HG03378 (cell line): ENCODE measurements around the gene ITGAE.
"Not testable (repeated sequence)": the region's sequence is repeated elsewhere in the genome, so short reads cannot be mapped to it uniquely, and the experiment has no call there.

ENCODE experiments used
- ATAC-seq: cut with Tn5 transposase; IDR thresholded peaks from one replicate; pipeline ENCODE4 v1.9.1; 2021; ENCODE audit warnings: mild to moderate bottlenecking, moderate library complexity; ENCODE audit not compliant: unreplicated experiment

The ITGAE gene

GRCh38 chr17:3795390-3796102 lies 5.4 kb downstream of the ITGAE start:
- ATAC-seq = no peak

- no peak for ATAC-seq
Observed at GRCh38 chr17:3794557-3795389, 6.2 kb downstream of the ITGAE start.

GRCh38 chr17:3794152-3794551 lies 6.8 kb downstream of the ITGAE start:
- not testable (repeated sequence) for ATAC-seq

- ATAC-seq = not testable (repeated sequence)
Observed at GRCh38 chr17:3793258-3793657, 7.7 kb downstream of the ITGAE start.

GRCh38 chr17:3792481-3792880 lies 8.5 kb downstream of the ITGAE start:
- no peak for ATAC-seq

- ATAC-seq = no peak
Observed at GRCh38 chr17:3788200-3788599, 12.8 kb downstream of the ITGAE start.

- not testable (repeated sequence) for ATAC-seq
Observed at GRCh38 chr17:3785323-3785722, 15.7 kb downstream of the ITGAE start.

- ATAC-seq = no peak
Observed at GRCh38 chr17:3782751-3783150, 18.2 kb downstream of the ITGAE start.

- no peak for ATAC-seq
Observed at GRCh38 chr17:3780986-3781385, 20.0 kb downstream of the ITGAE start.

GRCh38 chr17:3777366-3778120 lies 23.4 kb downstream of the ITGAE start:
- no peak for ATAC-seq

GRCh38 chr17:3773966-3774365 lies 27.0 kb downstream of the ITGAE start:
- ATAC-seq = no peak

GRCh38 chr17:3773511-3773910 lies 27.5 kb downstream of the ITGAE start:
- ATAC-seq = no peak

GRCh38 chr17:3772764-3773163 lies 28.2 kb downstream of the ITGAE start:
- ATAC-seq = no peak

- no peak for ATAC-seq
Observed at GRCh38 chr17:3771140-3771539, 29.8 kb downstream of the ITGAE start.

- no peak for ATAC-seq
Observed at GRCh38 chr17:3770466-3770865, 30.5 kb downstream of the ITGAE start.

GRCh38 chr17:3768769-3769168 lies 32.2 kb downstream of the ITGAE start:
- no peak for ATAC-seq

GRCh38 chr17:3768341-3768740 lies 32.6 kb downstream of the ITGAE start:
- ATAC-seq = no peak

- no peak for ATAC-seq
Observed at GRCh38 chr17:3766779-3767178, 34.2 kb downstream of the ITGAE start.

- ATAC-seq = no peak
Observed at GRCh38 chr17:3765981-3766380, 35.0 kb downstream of the ITGAE start.

GRCh38 chr17:3763777-3764170 lies 37.2 kb downstream of the ITGAE start:
- no peak for ATAC-seq

- ATAC-seq = peak; percentile 67
Observed at GRCh38 chr17:3762922-3763776, 37.8 kb downstream of the ITGAE start.
